ENCODE results near the gene GNG7.

- TF ChIP-seq CTCF (conservative IDR thresholded peaks at IDR 0.05; ENCODE audit: low read depth, low read length) (no peak), EZH2phosphoT487 (IDR thresholded peaks at IDR 0.05; ENCODE audit: borderline replicate concordance, low read length) (no peak), EZH2 (IDR thresholded peaks at IDR 0.05; ENCODE audit: low read length, unreplicated experiment) (no peak)
Observed at GRCh38 chr19:2719232-2719735, 16.8 kb upstream of the GNG7 start.
